Gastrocnemius medialis (tissue), 4 donors: ENCODE data around the gene TRIM28. TPM values are rescaled to one million over a fixed set of nuclear protein-coding genes. Genes with fewer than 3 reads are reported as not detected.

ENCODE experiments used
- ATAC-seq, 2 donors: fragments of 150-250 bp; one replicate each; pipeline ENCODE4 v1.9.1; 2016
- DNase-seq, 2 donors: peaks; one replicate each; pipeline ENCODE4 v3.0.0-alpha.2; 2019
- H3K27ac ChIP-seq, 4 donors: fragments of 200-600 bp; sonication (generic); 1 replicate in 1 of 4; 2 replicates in 3 of 4; pipeline ENCODE4 v1.5.1; 2016 to 2018; ENCODE audit warnings: mild to moderate bottlenecking in 2 of 4, moderate library complexity in 1 of 4
- H3K27me3 ChIP-seq, 3 donors: fragments of 200-600 bp; sonication (generic) in 2 of 3; 1 replicate in 1 of 3; 2 replicates in 2 of 3; pipeline versions ENCODE4 v1.5.1 to v1.6.0; 2016 to 2019; ENCODE audit warnings: mild to moderate bottlenecking in 1 of 3, moderate library complexity in 1 of 3
- H3K36me3 ChIP-seq, 2 donors: fragments of 200-600 bp; sonication (generic) in 1 of 2; one replicate each; pipeline ENCODE4 v1.5.1; 2017 to 2018
- H3K4me1 ChIP-seq, 2 donors: fragments of 200-600 bp; sonication (generic) in 1 of 2; one replicate each; pipeline ENCODE4 v1.5.1; 2016 to 2017; ENCODE audit warnings: mild to moderate bottlenecking in 2 of 2
- H3K4me3 ChIP-seq, 4 donors: fragments of 200-600 bp; sonication (generic) in 3 of 4; 1 replicate in 1 of 4; 2 replicates in 3 of 4; pipeline ENCODE4 v1.5.1; 2016 to 2019; ENCODE audit warnings: mild to moderate bottlenecking in 2 of 4
- H3K9me3 ChIP-seq, 3 donors: fragments of 200-600 bp; sonication (generic) in 2 of 3; 1 replicate in 1 of 3; 2 replicates in 2 of 3; pipeline ENCODE4 v1.5.1; 2016 to 2019
- CTCF ChIP-seq, 5 experiments: fragments of 450-650 bp in 3 of 5; fragments of 200-600 bp in 2 of 5; sonication (generic) in 2 of 5; IDR thresholded peaks in 4 of 5; conservative IDR thresholded peaks in 1 of 5; 1 replicate in 4 of 5; 2 replicates in 1 of 5; pipeline ENCODE4 v1.5.1; 2016 to 2019; ENCODE audit warnings: antibody characterized with exemption in 5 of 5, mild to moderate bottlenecking in 3 of 5, moderate library complexity in 3 of 5
- POLR2A ChIP-seq, 2 donors: fragments of 450-650 bp; IDR thresholded peaks; one replicate each; pipeline ENCODE4 v1.6.1; 2017; ENCODE audit warnings: antibody characterized with exemption in 2 of 2, mild to moderate bottlenecking in 2 of 2, moderate library complexity in 2 of 2
- in situ Hi-C, 4 donors: fragments of 200-750 bp; cut with MboI; loops; one replicate each; pipeline versions ENCODE4 v1.15.0 to v1.8.0; 2017; ENCODE audit warnings: low sequenced_read_pairs in 4 of 4
- intact Hi-C: fragments of 100-400 bp; cut with DNase I; formaldehyde crosslinking; loops from one replicate; pipeline ENCODE4 v1.15.1; 2023; ENCODE audit warnings: low total_unique reads
- total RNA-seq, 4 donors: library from RNA; depleted of rRNA; stranded (reverse); fragments of >200 nt; gene quantifications; one replicate each; pipeline versions ENCODE4 v1.1.0 to v1.2.3, GENCODE V29; 2016

TRIM28 gene
- 100 to 1,000 TPM; 145 to 239 (median 191) TPM for total RNA-seq

GRCh38 chr19:58543826-58544590, at the start of gene TRIM28:
Gene TRIM28, plus strand, starts transcription at chr19:58544064. Its CDS starts 694 bp downstream, at chr19:58544758.
- ATAC-seq (peak; percentile 97 to 98), DNase-seq (peak; percentile 95 to 97)
- no peaks in the 10 kb centered on the region for H3K27me3 ChIP-seq
- peaks cover 3 to 30% of the 10 kb centered on the region in 2 donors for H3K36me3 ChIP-seq
- intact Hi-C loops: loop anchor here (1.0 kb wide), 4 partner anchors 14 to 45 kb away; partner anchors contain the start of genes MZF1, UBE2M and ZBTB45
- H3K9me3 ChIP-seq: no peaks in the 10 kb centered on the region
- peak within 1 kb of the TSS; percentile 75 to 94 (median 88) for H3K4me3 ChIP-seq
- H3K4me1 ChIP-seq: peaks cover 21 to 26% of the 10 kb centered on the region in 2 donors
- H3K27ac ChIP-seq: peak within 1 kb of the TSS; percentile 92 to 97 (median 96)
- TF ChIP-seq POLR2A (IDR thresholded peaks at IDR 0.05): peak; percentile 97 to 98
- TF ChIP-seq CTCF (IDR thresholded peaks at IDR 0.05 in 4 of 5, conservative IDR thresholded peaks at IDR 0.05 in 1 of 5): peak in 1 of 5 experiments; percentile 1
- in situ Hi-C loops: no loop called here

- Histone ChIP-seq H3K9me3 (no peaks in the 10 kb centered on the region), H3K27ac (no peak overlapping the region), H3K4me3 (no peak overlapping the region), H3K36me3 (no peaks in the 10 kb centered on the region), H3K27me3 (no peaks in the 10 kb centered on the region), H3K4me1 (peaks cover 12 to 18% of the 10 kb centered on the region in 2 donors)
- TF ChIP-seq POLR2A (IDR thresholded peaks at IDR 0.05) (no peak), CTCF (IDR thresholded peaks at IDR 0.05 in 4 of 5, conservative IDR thresholded peaks at IDR 0.05 in 1 of 5) (no peak)
- ATAC-seq (no peak), DNase-seq (no peak)
- in situ Hi-C loops: no loop called here
- intact Hi-C loops: no loop called here
Observed at GRCh38 chr19:58497634-58498170, 46.2 kb upstream of the TRIM28 start.

- Histone ChIP-seq H3K9me3 (no peaks in the 10 kb centered on the region), H3K36me3 (no peaks in the 10 kb centered on the region), H3K27ac (peak overlapping the region; percentile 77 to 87 (median 86)), H3K4me3 (peak overlapping the region; percentile 65 to 78 (median 72)), H3K4me1 (peaks cover 12 to 18% of the 10 kb centered on the region in 2 donors), H3K27me3 (no peaks in the 10 kb centered on the region)
- in situ Hi-C loops (no loop called here), intact Hi-C loops (loop anchor here (1.0 kb wide), 4 partner anchors 21 to 77 kb away; partner anchors contain the start of genes TRIM28, ZBTB45 and ZNF446)
- ATAC-seq (no peak), DNase-seq (no peak)
- TF ChIP-seq POLR2A (IDR thresholded peaks at IDR 0.05): no peak
- TF ChIP-seq CTCF (IDR thresholded peaks at IDR 0.05 in 4 of 5, conservative IDR thresholded peaks at IDR 0.05 in 1 of 5): no peak
Observed at GRCh38 chr19:58498316-58499020, 45.4 kb upstream of the TRIM28 start.

- H3K27ac ChIP-seq: peak overlapping the region; percentile 77 to 87 (median 86)
- peaks cover 12 to 18% of the 10 kb centered on the region in 2 donors for H3K4me1 ChIP-seq
- DNase-seq: peak; percentile 99 to 100
- no peaks in the 10 kb centered on the region for H3K9me3 ChIP-seq
- no peaks in the 10 kb centered on the region for H3K27me3 ChIP-seq
- in situ Hi-C loops: no loop called here
- ATAC-seq: peak; percentile 99
- H3K36me3 ChIP-seq: no peaks in the 10 kb centered on the region
- H3K4me3 ChIP-seq: peak overlapping the region; percentile 65 to 78 (median 72)
- intact Hi-C loops: loop anchor here (1.0 kb wide), 4 partner anchors 20 to 76 kb away; partner anchors contain the start of genes TRIM28, ZBTB45 and ZNF446
- peak; percentile 13 to 30 for TF ChIP-seq POLR2A (IDR thresholded peaks at IDR 0.05)
- TF ChIP-seq CTCF (IDR thresholded peaks at IDR 0.05 in 4 of 5, conservative IDR thresholded peaks at IDR 0.05 in 1 of 5): peak in 4 of 5 experiments; percentile 26 to 52 (median 30)
Observed at GRCh38 chr19:58499021-58499927, 44.6 kb upstream of the TRIM28 start.
